ENCODE results near the gene RFLNA.

The RFLNA gene

DNA sequence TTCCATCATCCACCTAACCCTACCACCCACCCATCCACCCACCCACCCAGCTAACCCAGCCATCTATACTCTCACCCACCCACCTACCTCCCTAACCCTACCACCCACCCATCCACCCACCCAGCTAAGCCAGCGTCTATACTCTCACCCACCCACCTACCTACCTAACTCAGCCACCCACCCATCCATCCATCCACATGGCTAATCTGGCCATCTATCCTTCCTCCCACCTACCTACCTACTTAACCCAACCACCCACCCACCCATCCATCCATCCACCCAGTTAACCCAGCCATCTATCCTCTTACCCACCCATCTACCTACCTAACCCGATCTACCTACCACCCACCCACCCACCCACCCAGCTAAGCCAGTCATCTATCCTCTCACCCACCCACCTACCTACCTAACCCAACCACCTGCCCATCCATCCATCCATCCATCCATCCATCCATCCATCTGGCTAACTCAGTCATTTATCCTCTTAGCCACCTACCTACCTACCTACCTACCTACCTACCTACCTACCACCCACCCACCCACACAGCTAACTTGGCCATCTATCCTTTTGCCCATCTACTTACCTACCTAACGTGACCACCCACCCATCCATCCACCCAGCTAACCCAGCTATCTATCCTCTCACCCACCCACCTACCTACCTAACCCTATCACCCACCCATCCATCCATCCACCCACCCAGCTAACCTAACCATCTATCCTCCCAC is 44.1 kb downstream of the RFLNA start:
- no peak for DNase-seq

DNA sequence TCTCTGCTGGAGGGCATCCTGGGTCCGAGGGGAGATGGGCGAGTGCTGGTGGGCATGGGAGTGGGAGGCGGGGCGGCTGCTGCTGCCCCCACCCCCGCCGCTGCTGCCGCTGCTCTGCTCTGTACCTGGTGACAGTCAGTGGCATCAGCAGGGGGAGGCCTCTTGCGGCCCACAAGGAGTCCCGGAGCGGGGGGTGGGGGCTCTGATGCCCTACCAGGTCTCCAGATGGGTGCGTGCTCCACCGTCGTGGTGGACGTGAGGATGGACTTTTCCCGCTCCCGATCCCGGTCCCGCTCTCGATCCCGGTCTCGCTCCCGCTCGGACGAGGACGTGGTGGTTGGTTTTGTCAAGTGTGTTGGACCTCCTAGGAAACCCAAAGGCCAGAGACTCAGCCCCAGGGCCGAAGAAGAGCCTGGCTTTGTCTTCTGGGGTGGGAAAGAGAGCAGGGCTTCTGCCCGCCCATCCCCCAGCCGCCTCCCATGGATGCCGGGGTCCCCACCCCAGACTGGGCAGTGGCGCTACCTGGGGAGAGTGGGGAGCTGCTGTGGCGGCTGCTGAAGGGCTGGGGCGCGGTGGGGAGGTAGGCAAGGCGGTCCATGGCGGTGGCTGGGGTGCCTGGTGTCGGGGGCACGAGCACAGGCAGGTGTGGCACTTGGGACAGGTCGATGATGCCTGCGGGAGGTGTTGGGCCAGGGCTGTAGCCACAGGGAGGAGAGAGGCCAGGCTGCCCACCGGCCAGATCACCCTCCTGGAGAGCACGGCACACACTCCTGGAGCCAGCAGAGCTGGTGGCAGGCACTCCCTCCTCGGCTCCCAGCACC is 45.4 kb downstream of the RFLNA start:
- DNase-seq = no peak

DNA sequence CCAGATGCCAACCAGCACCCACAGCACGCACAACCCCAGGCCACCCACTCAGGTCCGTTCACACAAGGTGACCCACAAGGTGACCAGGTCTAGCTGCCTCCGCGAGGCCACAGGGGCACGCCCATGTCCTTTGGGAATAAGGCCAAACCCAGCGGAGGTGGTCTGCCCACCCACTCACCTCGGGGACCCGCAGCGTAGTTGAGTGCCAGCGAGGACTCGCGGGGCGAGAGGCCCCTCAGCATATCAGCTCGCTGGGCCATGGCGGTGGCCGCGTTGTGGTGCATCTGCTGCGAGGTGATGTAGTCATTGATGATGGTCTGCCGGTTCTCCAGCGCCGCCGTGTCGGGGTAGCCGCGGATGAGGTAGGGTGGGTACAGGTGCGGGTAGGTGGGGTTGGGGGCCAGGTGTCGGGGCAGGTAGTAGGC is 46.8 kb downstream of the RFLNA start:
- DNase-seq = no peak

DNA sequence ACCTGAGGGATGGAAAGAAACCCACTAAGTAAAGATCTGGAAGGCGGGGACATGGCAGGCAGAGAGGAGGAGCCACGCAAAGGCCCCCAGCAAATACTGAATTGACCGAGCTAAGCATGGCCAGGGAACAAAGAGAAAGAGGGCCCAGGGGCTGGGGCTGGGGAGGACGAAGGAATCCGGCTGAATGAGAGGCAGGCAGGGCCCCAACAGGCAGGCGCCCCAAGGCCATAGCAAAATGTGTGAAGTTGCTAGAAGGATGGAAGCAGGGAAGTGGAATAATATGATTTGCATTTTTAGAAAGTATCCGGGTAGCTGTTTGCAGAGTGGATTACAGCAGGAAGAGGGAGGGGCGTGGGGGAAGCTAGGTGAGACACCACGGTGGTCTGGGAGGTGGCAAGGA is 49.1 kb downstream of the RFLNA start:
- no peak for DNase-seq

DNA sequence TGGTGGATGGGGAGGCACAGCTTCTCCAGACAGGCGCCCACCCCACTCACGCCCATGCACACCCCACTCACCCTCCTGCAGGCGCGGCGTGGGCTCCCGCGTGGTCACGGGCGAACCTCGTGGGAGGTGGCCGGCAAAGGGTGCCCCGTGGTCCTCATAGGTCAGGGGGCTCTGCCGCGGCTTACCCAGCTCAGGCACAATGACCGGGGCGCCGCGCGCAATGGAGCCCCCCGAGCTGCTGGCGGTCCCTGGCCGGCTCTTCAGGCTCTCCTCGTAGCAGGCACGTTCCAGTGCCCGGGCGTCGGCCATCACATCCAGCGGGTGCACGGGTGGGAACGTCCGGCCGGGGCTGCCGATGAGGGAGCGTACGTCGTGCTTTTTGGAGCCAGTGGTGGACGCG is 49.6 kb downstream of the RFLNA start:
- DNase-seq = no peak

DNA sequence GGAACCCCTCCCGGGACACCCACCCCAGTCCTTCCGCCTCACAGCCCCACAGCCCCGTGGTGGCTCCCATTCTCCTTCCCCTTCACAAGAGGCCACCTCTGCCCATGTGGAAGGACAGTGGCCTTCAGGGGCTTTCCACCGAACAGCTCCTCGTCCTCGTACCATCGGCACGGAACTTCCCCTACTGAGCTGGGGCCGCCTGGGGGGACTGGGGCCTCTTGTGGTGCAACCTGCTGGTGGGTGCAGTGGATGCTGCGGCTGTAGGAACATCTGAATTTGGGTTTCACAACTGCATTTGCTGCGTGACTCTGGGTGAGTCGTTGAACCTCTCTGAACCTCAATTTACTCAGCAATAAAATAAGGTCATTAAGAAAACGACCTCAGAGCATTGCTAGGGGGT is 50.9 kb downstream of the RFLNA start:
- DNase-seq = no peak

DNA sequence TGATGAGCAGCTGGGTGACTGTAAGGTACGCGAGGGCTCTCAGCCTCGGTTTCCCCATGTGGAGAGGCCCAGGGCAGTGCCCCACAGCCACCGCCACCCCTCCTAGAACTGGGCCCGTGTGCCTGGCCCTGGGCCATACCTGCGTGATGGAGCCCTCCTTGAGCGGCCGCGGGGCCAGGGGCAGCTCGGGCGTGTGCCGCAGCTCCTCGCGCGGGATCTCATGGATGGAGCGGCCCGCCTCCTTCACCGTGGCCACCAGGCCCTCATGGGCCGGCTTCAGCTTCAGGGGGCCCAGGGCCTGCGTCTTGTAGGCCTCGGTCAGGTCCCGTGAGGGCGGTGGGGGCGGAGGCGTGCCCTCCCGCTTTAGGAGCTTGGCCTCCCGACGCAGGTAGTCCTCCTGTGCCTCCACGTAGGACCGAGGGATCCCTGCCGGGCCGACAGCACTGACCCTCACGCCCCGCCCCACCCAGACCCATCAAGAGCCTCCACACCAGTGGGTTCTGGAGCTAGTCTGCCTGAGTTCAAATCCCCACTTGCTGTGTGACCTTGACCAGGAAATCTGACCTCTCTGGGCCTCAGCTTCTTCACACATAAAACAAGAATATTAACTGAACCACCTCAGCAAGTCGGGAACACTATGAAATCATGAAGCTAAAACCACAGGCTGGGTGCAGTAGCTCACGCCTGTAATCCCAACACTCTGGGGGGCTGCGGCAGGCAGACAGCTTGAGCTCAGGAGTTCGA is 51.7 kb downstream of the RFLNA start:
- DNase-seq = no peak

DNA sequence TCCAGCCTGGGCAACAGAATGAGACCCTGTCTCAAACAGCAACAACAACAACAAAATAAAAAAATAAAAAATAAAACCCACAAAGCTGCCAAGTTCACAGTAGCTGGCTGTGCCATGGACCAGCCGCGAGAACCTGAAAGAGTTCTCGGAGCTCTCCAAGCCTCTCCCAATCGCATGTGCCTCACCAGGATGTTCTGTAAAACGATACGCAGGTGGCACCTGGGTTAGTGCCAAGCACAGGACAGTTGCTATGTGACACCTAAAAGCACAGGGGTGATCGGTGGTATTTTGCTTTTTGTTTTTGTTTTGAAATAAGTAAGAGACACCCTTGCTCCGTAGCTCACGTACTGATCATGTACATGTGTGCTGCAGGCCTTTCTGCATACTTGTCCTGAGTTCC is 52.4 kb downstream of the RFLNA start:
- DNase-seq = no peak

DNA sequence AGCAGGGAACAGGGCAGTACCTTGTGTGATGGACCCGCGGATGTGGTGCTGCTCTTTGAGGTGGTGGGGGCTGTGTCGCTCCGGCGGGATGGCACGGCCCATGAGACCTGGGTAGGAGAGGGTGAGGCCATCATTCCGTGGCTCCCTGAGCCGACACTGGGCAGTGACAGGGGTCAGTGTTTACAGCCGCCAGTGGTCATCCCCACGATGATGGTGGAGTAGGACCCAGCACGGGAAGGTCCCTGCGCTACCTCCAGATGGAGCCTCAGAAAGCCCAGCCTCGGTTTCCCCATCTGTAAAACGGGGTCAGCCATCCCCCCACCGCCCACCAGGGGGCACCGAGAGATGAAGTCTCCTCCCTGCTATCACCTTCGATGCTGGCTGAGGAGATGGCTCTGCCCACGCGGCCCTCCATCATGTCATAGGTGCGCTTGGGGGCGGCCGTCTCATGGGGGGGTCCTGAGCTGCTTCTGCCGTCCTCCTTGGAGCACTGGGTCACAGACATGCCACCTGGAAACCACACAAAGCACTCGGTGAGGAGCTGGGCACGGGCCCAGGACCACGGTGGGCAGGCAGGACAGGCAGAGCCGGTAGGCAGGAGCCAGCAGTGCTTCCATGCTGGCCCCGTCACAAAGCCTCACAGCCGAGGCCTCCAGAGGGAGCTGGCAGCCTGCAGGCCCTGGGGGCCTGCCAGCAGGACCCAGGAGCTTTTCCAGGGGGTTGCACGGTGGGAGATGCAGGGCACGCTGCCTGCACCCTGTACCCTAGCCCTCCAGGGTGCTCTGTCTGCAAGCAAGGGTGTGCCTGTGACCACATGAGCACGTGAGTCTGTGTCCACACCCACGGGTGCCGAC is 53.1 kb downstream of the RFLNA start:
- DNase-seq = no peak

DNA sequence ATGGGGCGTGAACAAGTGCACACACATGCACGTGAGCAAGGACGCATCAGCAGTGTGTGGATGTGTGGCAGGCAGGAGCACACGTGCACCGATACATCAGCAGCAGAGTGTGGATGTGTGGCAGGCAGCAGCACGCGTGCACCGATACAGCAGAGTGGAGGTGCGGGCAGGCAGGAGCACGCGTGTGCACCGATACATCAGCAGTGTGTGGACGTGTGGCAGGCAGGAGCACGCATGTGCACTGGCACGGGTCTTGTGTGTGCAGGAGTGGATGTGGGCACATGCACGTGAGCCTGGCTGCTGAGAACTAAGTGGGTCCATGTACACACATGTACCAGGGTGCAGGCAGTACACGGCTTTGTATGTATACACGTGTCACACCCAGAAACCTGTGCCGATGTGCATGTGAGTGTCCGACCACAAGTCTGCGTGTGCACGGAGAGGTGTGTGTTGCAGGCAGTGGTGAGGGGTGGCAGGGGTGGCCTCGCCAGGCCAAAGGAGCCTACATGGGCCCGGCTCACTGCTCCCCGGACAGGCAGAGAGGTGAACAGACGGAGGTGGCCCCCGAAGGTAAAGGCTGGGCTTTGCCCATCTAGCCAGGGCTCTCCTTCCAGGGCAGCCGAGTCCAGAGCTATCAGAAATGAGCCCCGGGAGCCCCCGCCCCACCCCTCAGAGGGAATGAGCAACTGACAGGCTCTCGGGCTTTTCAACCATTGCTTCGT is 53.9 kb downstream of the RFLNA start:
- DNase-seq = no peak

DNA sequence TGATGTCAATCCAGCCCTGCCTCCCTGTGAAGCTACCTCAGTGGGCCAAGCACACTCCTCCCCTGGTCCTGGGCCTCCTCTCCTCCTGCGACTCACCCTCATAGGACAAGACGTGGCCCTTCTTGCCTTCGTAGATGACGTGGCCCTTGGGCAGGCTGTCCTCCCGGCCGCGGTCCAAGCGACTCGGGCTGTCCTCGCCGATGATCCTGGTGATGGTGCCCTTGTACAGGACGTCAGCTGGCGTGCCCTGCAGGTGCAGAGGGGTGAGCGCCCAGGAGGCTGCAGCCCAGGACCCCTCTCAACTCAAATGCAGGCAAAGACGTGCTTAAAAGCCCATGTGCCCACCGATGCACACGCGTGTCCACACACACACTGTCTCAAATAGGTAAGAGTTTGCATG is 55.6 kb downstream of the RFLNA start:
- no peak for DNase-seq

DNA sequence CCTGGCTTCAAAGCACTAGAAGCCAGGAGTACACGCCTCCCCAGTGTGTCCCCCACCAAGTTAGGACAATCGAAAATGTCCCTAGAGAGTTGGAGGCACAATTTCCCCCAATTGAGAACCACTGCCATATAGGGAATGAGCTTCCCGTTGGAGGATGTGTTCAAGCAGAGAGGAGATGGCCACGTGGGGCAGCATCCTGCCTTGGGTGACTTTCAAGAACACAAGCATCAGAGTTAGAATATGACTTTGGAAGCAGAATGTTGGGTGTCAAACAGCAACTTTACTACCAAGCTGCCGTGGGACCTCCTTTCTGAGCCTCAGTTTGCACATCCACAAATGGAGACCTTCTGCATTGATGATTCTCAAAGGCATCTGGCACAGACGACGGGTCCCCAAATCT is 56.5 kb downstream of the RFLNA start:
- DNase-seq = no peak

DNA sequence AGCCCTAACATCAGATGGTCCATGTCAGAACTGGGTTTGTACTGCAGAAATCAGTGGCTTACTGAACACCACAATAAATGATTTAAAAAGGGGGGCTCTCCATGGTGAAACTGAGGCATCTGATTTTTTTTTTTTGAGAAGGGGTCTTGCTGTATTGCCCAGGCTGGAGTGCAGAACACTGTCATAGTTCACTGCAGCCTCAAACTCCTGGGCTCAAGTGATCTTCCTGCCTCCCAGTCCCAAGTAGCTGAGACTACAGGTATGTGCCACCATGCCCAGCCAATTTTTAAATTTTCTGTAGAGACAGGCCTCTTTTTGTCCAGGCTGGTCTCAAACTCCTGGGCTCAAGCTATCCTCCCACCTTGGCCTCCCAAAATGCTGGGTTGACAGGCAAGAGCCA is 57.4 kb downstream of the RFLNA start:
- DNase-seq = no peak

DNA sequence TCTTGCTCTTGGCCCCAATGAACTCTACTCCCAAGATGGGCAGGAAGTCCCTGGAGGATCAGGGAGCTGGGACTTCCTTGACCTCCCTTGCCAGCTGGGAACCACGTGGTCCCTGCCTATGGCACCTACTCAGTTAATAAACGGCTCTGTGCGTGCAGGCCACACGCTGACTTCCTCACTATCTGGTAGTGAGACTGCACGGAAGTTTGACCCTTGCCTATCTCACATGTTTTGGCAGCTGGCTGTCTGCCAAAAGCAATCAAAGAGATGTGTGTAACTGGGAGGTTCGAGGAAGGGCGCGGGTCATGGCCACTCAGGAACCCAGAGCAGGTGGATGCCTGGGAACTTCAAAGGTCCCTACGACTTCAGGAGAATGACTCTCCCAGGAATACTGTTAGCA is 57.9 kb downstream of the RFLNA start:
- no peak for DNase-seq

DNA sequence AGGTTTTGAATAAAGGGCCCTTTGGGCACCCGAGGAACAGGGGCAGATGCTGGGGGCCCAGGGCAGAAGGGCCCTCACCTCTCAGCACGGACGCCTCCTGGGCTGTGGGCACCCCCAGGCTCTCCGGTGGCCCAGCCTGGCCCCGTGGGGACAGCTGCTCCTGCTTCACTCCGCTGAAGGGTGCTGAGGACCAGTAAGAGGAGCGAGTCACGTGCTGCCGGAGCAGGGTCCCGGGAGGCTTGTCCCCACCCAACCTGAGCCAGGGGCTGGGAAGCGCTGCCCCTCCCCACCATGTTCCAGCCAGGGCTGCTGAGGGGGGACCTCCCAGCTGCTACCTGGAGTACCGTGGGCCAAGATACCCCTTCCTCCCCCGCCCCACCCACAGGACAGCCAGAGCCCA is 59.5 kb downstream of the RFLNA start:
- no peak for DNase-seq

DNA sequence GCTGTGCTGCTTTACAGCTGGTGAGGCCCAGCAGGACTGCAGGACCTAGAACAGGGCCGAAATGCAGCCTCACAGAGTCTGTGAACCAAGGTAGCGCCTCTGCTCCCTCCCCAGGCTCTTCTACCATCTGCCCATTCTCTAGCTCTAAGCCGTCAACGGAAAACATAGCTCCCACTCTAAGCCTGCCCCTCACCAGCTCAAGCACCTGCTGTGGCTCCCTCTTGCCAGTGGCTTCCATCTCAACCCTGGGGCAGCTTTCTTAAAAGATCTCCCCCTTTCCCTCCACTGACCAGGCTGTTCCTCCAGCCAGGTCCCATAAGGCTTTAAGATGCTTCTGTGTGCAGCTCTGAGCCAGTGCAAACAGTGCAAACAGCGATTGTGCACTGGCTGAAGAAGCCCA is 61.3 kb downstream of the RFLNA start:
- no peak for DNase-seq

DNA sequence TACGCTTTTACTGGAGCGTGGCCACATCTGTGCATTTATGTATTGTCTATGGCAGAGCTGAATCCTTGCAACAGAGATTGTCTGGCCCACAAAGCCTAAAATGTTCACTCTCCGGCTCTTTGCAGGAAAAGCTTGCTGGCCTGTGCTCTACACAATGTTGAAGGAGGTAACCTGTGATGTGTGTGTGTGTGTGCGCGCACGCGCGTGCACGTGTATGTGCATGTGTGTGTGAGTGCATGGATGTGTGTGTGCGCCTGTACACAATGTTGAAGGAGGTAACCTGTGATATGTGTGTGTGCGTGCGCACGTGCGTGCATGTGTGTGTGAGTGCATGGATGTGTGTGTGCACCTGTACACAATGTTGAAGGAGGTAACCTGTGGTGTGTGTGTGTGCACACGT is 62.7 kb downstream of the RFLNA start:
- no peak for DNase-seq

DNA sequence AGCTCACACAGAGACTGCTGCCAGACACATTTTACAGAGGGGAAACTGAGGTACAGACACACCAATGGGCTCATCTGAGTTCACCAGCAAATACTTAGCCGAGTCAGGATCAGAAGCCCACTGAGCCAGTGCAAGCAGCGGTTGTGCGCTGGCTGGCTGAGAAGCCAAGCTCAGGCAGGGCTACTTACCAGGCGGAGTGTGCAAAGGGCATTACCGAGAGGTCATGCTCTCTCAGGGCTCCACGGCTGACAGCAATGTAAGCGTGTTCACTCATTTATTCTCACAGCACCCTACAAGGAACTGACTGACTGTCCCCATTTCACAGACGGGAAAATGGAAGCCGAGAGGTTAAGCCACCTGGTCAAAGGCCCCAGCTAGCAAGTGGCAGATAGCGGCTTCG is 63.7 kb downstream of the RFLNA start:
- no peak for DNase-seq

DNA sequence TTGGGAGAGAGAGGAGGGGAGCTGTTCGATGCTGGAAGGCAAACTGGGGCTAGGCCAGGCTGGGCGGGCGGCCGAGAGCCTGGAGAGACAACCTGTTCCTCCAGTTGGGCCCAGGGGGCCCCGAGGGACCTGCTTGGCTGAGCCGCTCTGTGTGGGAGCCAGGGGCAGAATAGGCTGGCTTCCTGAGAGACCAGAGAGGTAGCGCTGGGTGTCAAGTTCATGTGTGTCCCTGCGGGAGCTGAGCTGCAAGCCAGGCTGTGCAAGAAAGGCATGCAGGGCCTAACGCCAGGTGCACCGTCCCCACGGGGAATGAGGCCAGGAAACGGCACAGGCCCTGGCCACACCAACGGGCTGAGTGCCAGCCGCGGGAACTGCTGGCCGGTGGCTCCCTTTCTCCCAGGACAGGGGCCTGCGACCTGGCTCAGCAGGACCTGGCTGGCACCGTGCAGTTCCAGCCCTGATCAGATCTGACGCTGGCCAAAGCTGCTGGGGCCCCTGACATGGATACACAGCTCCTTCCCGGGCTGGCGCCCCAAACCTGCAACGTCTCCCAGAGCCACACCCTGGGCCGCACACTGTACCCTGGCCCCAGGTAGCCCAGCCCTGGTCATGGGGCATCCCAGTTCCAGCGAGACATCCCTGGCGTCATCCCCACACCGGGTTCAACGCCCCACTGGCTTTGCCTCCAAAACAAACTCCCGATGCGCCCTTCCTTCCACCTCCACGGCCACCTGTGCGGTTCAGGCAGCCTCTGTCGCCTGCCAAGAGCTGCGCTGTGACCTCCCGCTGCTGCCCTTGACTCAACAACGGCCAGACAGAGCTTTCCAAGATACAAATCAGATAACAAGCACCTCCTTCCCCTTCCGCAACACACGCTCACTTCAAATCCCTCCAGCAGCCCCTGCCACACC is 65.0 kb downstream of the RFLNA start:
- no peak for DNase-seq

DNA sequence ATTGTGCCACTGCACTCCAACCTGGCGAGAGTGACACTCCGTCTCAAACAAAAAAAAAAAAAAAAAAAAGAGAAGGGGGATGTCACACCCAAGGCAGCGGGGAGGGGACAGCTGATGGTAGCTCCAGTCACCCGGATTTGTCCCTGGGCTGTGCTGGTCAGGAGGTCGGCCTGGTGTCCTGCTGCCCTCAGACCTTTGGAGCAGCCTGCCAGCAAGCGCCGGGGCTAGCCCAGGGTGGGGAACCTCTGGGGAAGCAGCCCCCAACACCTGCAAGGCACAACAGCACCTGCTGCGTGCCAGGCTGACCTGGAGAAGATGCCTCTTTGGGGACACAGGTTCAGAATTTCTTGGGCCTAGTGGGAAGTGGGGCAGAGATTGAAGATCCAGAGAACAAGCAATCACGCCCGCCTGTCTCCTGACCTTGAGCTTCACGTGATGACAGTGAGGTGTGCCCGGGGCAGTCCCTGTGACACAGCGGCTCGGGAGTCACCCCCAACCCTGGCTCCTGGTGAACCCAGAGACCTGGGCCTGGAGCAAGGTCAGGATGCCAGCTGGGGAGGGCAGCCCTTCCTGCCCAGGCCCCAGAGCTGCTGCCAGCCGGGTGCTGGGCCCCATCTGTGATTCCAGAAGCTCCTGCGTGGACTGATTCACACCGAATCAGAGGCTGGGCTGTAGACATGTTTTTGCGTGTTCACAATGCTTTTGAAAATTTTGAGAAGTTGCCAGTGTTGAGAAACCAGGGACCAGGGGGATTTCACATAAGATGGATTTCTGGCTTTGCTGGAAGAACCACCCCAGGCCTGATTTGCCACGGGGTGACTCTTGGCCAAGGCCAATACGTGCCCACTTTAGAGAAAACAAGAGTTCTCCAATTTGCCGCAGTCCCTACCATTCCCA is 66.4 kb downstream of the RFLNA start:
- DNase-seq = no peak
